ENCODE results near the gene BANP.
"Not testable (repeated sequence)": the region's sequence is repeated elsewhere in the genome, so short reads cannot be mapped to it uniquely, and the experiment has no call there.

BANP gene

DNA sequence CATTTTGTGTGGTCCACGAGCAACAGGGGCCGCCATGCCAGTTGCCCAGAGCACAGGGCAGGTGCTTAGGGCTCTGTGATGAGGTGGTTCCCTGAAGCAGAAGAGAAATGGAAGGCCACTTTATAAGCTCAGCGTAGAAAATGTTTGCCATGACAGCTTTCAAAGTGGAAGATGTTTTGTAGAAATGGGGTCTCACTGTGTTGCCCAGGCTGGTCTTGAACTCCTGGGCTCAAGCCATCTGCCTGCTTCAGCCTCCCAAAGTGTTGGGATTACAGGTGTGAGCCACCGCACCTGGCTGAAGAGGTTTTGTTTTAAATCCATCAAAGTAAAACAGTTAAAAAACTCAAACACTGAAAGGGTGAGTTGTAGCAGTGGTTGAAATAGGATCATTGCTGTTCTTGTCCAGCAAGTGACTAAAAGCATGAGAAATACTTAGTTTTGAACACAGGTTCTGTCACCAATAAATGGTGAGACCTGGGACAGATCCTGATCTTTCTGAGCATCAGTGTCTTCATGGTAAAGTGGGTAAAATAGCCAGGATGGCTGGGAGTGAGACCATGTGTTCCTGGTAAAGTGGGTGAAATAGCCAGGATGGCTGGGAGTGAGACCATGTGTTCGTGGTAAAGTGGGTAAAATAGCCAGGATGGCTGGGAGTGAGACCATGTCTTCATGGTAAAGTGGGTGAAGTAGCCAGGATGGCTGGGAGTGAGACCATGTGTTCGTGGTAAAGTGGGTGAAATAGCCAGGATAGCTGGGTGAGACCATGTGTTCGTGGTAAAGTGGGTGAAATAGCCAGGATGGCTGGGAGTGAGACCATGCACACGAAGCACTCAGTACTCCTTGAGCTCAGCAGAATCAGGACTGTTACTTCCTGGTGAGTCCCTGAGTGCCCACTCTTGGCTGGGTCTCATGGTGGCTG lies 46.0 kb downstream of the BANP start:
- DNase-seq (ENCODE audit: low spot score), result no peak

DNA sequence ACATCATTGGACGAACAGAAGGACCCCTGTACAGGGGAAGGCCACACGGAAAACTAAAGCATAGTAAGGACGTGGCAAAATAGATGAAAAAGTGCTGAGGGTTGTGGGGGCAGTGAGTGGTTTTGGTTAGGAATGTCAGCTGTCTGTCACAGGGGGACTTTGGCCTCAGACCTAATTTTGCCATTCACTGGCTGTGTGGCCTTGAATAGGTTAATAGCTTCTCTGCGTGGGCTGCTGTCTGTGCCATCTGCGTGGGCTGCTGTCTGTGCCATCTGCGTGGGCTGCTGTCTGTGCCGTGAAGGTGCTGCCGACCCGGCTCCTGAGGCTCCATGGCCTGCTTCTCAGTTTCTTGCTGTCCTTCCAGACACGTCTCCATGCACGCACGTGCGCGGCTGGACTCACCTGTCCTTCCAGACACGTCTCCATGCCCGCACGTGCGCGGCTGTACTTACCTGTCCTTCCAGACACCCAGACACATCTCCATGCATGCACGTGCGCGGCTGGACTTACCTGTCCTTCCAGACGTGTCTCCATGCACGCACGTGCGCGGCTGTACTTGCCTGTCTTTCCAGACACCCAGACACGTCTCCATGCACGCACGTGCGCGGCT lies 47.1 kb downstream of the BANP start:
- DNase-seq (ENCODE audit: low spot score), result not testable (repeated sequence)

DNA sequence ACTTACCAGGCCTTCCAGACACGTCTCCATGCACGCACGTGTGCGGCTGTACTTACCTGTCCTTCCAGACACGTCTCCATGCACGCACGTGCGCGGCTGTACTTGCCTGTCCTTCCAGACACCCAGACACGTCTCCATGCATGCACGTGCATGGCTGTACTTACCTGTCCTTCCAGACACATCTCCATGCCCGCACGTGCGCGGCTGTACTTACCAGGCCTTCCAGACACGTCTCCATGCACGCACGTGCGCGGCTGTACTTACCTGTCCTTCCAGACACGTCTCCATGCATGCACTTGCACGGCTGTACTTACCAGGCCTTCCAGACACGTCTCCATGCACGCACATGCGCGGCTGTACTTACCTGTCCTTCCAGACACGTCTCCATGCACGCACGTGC lies 47.8 kb downstream of the BANP start:
- not testable (repeated sequence) for DNase-seq (ENCODE audit: low spot score)

DNA sequence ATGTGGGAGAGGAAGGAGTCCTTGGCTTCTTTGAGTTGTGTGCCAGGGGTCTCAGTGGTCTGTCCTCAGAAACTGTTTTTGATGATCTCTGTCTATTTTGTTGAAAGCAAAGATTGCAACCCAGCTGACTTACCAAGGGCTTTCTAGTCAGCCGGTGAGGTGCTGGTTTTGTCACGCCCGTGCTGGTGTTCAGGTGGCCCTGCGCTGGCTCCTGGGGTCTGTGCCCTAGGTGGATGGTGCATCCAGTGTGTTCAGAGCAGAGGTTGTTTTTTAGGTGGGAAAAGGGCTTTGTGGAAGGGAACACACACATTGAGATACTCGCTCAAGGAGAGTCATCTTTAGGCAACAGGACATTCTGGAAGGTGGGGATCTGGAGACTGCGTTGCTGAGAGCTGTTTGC lies 51.0 kb downstream of the BANP start:
- no peak for DNase-seq (ENCODE audit: low spot score)

DNA sequence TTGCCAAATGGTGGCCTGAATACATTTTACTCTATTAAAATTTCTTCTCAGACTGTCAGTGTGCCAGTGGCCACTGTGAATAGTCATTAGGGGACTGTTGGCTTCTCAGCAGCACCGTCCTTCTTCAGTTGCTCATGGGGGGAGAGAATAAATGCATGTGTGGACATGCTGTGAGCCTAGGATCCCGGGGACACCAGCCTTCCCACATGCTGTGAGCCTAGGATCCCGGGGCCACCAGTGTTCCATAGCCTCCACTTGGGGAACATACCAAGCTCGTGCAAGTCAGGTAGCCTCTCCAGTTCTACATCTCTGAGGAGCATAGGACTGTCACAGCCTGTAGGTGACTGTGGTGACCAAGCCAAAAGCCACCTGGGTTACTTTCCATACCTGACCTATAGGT lies 51.5 kb downstream of the BANP start:
- DNase-seq (ENCODE audit: low spot score), result no peak

DNA sequence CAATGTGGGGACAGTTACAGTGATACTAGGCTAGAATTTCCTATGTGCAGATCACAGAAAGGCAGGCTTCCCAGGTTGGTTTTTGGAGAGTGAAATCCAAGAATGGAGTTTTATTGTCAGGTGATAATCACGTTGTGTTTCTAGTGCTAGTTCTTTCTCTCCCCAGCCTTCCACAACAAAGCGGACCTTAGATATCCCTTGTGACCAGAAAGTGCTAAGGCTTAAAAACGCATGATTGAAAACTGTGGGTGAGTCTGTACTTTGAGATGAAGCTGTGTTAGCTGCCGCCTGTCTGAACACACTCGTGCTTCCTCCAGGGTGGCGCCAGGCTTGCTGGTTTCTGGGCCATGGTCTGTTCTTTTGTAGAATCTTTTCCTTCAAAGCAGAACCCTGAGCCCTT lies 52.1 kb downstream of the BANP start:
- no peak for DNase-seq (ENCODE audit: low spot score)

DNA sequence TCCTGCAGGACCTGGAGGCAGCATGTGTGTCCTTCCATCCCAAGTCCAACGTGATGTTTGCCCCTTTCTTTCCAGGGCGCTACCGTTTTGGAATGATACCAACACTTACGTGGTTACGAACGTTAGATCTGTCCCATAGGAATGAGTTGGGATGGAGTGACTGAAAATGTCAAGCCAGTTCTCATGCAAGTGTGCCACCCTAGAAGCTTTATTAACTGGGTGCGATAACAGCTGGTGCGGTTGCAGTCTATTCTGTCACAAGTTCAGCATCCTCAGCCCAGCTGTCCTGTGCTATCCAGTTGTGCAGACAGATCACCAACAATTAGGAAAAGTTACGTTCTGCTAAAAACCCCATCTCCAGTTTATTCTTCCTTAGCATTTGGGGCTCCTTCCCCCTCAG lies 52.5 kb downstream of the BANP start:
- no peak for DNase-seq (ENCODE audit: low spot score)

DNA sequence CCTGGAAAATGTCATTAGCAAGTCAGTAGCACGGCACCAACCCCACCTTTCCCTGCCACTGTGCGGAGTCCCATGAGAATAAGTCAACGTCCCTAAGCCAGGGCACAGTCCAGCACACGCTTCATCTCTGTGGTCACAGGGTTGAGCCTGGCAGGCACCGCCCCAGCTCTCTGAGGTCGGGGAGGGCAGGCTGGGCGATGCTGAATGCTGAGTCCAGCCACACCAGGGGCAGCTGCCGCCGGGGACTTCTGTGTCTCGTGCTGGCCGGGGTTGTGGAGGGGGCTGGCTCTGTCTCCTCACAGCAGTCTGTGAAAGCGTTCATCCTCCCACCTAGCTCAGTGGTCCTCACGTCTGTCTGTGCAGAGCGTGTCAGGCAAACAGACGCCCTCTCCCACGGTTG lies 53.2 kb downstream of the BANP start:
- no peak for DNase-seq (ENCODE audit: low spot score)

DNA sequence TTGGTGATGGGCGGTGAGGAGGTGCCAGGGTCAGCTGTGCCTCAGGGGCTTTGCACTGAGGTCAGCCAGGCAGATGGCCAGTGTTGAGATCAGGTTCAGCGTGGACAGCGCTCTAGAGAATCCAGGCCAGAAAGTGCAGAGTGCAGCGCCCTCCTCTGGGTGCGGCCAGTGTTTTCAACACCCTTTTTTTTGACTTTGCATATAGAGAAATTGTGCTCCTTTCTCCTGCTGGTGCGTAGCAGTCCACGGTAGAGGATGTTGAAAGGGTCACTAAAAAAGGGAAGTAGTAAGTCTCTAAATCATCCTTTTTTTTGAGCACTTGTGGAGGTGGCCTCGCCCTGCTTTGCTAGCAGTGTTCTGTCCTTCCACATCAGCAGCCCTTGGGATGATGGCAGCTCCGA lies 53.9 kb downstream of the BANP start:
- DNase-seq (ENCODE audit: low spot score), result no peak

DNA sequence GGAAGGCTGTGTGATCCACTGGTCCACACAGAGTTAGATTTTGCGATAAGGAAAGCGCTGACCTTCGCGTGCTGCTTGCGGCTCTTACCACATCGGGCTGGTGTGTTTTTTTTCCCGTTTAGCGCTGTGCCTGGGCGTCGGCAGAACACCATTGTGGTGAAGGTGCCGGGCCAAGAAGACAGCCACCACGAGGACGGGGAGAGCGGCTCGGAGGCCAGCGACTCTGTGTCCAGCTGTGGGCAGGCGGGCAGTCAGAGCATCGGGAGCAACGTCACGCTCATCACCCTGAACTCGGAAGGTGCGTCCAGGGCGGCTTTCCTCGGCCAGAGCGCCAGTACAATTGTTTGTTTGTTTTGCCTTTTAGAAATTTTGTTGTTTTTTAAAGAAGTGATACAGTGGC lies 54.7 kb downstream of the BANP start:
- DNase-seq (ENCODE audit: low spot score), result no peak

DNA sequence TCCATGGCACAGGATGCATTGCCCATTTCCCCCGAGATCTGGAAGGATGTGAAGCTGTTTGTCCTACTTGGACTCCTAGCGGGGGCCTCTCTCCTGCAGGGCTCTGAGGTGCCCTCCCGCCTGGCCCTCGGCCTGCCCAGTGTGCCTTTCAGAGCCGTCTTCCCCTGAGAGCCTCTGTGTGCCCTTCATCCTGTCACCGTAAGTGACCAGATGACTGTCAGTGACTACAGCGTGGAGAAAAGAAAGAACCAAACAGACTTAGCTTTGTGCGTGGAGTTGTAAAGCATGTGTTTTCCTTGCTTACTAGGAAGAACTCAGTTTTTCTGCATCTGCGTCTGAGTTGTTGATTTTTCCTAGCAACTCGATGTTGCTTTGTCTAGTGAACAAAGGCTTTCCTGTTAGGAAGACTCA lies 56.1 kb downstream of the BANP start:
- no peak for DNase-seq (ENCODE audit: low spot score)

DNA sequence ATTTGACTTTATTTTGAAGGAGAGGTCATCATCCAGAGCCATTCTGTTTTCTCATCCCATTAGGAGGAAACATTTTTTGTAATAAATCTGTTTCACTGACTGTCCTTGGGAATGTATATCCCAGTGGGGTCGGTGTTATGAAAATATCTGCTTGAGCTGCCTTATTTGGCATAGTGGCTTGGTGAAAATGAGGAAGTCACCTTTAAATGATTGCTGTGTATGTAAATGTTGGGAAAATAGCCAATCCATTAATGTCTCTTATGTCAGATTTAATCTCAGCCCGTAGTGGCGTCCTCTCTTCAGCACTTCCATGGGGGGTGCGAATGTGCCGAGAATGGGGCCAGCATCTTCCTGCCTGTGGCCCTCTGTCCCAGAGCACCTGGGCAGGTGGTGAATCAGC lies 57.6 kb downstream of the BANP start:
- DNase-seq (ENCODE audit: low spot score), result no peak

DNA sequence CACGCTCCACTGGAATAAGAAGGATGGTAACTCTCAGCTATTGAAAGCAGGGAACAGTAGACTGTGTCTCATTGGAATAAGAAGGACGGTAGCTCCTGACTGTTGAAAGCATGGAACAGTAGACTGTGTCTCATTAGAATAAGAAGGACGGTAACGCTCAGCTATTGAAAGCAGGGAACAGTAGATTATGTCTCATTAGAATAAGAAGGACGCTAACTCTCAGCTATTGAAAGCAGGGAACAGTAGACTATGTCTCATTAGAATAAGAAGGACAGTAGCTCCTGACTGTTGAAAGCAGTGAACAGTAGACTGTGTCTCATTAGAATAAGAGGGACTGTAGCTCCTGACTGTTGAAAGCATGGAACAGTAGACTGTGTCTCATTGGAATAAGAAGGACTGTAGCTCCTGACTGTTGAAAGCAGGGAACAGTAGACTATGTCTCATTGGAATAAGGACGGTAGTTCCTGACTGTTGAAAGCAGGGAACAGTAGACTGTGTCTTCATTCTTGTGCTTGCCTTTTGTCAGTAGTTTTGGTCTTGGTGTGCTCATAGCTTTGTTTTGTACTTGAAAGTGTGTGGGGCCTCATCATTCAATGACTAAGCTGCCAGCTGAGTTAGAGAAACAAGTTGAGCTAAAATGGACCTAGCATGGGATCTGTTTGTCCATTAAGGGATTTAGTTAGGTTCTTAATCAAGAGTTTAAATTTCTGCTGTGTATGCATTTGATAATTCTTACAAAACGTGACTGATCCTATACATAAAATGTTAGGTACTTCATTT lies 58.5 kb downstream of the BANP start:
- no peak for DNase-seq (ENCODE audit: low spot score)

DNA sequence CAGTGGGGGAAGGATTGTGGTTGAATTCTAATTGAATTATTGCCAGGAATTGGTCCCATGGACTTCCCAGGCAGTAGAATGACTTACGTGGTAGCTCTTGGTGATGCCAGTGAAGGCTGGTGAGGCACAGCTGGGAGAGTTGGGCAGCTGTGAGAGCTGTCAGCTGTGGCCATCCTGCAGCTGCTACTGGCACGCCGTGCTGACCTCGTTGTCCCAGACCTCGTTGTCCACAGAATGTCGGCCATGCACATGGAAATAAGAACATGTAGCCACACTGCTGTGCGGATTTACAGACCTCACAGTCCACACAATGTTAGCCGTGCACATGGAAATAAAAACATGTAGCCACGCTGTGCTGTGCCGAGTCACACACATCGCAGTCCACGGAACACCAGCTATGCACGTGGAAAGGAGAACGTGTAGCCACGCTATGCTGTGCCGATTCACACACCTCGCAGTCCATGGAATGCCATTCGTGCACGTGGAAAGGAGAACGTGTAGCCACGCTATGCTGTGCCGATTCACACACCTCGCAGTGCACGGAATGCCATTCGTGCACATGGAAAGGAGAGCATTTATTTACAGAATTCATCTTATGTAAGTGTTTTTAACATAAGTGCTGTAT lies 59.2 kb downstream of the BANP start:
- no peak for DNase-seq (ENCODE audit: low spot score)

DNA sequence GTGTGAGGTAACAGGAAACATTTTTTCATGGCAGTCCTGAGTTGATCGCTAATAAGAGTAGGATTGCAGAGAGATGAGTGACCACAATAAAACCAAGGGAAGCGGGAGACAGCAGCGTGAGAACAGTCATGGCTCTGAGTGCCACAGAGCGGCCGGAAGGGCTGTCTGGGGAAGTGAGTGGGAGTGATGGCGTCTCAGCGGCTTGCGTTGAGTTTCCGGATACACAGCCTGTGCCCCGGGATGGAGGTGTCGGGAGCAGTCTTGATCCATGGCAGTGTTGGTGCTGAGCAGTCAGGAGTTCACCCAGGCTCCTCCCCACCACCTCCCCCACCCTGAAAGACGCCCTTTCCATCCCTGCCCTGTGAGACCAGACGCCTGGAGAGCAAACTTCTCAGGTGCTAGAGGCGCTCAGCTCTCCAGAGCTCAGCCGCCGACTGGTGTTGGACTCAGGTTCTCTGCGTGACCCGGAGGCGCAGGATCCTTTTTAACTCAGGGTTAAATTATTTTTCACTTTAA lies 59.8 kb downstream of the BANP start:
- DNase-seq (ENCODE audit: low spot score), result no peak

DNA sequence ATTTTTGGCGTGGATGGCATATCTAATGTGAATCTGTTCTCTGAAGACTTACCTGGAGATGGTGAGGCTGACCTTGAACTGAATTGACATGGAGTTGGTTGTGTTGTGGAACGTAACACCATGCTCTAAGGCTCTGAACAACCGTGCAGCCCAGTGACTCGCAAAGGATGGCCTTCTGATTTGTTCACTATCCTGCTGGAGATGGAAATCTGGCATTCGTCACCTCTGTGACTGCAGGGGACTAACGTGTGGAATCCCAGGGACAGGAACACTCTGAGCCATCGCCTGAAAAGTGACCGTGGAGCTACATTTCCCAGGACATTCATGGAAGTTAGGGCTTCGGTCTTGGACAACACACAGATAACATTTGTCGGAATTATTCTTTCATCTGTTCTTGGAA lies 61.1 kb downstream of the BANP start:
- no peak for DNase-seq (ENCODE audit: low spot score)

DNA sequence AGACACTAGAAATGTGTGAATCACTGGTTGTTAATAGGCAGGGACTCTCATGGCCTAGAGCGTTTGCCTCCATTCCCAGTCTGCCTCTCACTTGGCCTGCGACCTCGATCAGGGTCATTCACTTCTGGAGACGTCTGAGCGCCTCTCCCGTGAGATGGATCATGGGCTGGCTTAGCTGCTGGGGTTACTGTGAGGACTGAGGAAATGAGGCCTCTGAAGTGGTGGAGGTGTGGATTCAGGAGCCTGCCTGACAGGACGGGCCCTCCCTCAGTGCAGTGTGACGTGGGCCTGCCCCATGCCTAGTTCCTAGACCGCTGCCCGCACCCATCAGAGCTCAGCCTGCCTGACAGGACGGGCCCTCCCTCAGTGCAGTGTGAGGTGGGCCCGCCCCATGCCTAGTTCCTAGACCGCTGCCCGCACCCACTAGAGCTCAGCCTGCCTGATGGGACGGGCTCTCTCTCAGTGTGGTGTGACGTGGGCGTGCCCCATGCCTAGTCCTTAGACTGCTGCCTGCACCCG lies 61.9 kb downstream of the BANP start:
- DNase-seq (ENCODE audit: low spot score), result no peak

DNA sequence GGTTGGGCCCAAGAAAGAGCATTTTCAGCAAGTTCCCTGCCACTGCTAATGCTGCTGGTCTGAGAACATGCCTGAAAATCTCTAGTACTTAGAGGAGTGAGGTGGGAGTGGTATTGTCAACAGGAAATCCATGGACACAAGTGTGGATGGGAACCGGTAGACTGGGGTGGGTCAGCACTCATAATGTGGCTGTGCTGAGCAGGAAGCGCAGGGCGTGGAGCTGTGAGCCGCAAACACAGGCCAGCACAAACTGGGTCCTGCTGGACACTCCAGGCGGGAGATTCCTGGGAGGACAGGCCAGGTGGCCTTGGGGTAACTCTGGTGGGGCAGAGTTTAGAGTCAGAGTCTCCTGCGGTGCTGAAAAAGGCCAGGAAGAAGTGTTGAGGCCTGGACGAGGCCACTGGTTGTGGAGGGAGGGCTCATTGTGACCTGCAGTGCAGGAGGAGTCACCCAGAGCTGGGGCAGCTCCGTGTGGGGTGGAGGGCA lies 62.6 kb downstream of the BANP start:
- no peak for DNase-seq (ENCODE audit: low spot score)

DNA sequence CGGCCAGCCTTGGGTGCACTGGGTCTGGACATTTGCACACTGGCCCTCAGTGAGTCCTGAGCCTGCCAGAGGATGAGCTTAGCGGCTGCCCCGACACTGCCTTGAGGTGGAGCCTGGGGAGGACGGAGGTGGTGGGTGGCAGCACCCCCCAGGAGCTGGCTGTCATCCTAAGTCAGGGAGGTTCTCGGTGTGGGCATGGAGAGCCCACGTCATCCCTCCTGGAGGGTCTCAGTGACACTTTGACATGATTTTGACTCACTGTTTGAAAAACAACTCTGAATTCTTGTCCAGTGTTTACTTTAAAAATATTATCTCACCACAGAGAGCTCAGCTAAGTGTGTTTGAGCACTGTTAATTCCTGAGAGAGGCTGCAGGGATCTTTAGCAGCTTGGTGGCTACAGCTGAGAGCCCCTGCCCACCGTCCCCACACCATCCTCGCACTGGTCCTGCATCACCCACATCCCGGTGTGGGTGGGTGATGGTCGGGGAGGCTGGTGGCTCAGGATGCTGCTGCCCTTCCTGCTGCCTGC lies 63.1 kb downstream of the BANP start:
- peak; percentile 70 for DNase-seq (ENCODE audit: low spot score)

DNA sequence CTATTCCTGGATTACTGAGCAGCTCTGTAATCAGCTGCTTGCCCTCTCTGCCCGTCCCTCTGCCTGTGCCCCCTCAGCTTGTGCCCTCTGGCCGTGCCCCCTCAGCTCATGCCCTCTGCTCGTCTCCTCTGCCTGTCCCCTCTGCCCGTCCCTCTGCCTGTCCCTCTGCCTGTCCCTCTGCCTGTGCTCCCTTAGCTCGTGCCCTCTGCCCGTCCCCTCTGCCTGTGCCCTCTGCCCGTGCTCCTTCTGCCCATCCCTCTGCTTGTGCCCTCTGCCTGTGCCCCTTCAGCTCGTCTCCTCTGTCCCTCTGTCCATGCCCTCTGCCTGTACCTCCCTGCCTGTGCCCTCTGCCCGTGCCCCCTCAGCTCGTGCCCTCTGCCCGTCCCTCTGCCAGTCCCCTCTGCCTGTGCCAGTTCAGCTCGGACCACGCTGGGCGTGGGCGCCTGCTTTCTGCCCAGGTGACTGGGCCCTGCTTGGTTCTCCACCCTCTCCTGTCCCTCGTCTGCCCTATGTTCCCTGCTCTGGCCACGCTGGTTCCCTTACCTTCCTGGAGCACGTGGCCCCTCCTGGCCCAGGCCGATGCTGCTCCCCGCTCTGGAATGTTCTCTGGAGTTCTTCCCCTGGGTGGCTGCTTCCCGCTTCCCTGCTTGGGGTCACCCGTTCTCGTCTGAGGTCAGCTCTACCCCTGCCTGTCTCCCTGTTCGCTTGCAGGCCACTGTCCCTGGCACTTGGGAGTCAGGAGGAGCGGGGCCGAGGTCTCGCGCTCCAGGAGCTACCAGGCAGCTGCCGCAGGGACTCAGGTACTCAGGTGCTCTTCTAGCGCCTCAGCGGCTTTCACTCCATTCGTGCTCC lies 63.9 kb downstream of the BANP start:
- DNase-seq (ENCODE audit: low spot score), result no peak

DNA sequence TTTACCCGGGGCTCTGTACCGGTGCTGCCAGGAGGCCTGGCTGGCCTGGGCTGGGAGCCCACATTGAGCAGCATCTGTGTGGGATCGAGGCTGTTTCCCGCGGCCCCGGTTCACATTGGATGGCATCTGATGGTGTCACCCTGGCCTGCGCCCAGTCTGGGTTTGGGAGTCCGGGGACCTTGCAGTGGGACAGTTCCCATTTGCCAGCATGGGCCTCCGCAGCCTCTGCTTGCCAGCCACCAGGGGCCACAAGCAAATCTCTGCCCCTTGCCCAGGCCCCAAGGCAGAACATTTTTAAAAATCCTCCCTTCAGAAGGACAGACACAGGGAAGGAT lies 64.5 kb downstream of the BANP start:
- DNase-seq (ENCODE audit: low spot score), result no peak
